NK-92 (cell line): ENCODE data around the gene SAMD4A.

Source experiments
- DNase-seq: peaks from one replicate; lab custom pipeline; 2025; ENCODE audit not compliant: unreplicated experiment; lab: John Stamatoyannopoulos, UW

Gene SAMD4A

DNA sequence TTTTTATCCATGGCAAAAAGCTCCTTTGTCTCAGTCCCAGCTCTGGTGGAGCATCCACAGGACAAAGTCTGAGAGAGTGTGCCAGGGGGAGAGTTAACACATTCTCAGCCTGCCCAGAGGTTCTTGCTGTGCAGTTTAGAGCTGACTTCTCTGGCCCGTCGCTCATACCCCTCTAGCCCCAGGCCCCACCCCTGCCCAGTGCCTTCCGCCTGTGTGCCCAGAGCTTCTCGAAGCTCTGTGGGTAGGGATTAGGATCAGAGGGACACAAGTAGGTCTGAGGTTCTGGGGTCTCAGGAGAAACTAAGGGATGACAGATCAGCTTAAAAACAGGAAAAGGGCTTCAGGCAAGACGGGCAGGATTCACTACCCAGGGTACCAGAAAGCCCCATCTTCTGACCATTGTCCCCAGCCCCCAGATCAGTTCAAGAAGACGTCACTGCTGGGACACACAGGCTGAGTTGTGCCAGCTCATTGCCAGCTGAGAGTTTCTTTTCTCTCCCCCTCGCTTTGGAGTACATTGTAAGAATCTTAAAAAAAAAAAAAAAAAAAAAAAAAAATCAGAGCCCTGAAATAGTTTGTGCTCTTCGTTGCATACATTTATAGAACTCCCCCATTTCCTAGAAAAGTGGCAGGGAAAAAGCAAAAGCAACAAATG lies 208.7 kb downstream of the SAMD4A start:
- DNase-seq, result no peak

DNA sequence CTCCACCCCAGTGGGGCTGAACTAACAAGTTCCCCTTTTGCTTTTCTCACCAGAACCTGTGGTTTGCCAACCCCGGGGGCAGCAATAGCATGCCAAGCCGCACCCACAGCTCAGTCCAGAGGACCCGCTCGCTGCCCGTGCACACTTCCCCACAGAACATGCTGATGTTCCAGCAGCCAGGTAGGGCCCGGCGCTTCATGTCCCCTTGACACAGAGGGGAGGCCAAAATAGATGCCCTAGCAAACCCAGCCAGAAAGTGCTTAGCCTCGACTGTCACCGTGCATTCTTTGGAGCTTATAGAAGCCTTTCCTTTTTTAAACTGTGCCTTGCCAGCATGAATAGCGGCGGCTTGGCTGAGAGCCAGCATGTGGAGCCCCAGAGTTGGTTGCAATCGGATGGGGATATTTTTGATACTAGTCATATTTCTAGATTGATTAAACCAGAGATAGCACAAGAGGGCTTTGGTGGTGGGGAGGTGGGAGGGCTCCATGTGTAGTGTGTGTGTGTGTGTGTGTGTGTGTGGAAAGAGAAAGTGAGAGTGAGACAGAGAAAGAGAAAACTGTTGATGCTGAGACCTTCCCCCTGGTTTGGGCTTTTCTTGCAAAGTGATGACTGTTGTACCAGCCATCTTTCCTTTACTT lies 209.6 kb downstream of the SAMD4A start:
- no peak for DNase-seq

GRCh38 chr14:54777395-54777794 lies 210.5 kb downstream of the SAMD4A start:
- no peak for DNase-seq

DNA sequence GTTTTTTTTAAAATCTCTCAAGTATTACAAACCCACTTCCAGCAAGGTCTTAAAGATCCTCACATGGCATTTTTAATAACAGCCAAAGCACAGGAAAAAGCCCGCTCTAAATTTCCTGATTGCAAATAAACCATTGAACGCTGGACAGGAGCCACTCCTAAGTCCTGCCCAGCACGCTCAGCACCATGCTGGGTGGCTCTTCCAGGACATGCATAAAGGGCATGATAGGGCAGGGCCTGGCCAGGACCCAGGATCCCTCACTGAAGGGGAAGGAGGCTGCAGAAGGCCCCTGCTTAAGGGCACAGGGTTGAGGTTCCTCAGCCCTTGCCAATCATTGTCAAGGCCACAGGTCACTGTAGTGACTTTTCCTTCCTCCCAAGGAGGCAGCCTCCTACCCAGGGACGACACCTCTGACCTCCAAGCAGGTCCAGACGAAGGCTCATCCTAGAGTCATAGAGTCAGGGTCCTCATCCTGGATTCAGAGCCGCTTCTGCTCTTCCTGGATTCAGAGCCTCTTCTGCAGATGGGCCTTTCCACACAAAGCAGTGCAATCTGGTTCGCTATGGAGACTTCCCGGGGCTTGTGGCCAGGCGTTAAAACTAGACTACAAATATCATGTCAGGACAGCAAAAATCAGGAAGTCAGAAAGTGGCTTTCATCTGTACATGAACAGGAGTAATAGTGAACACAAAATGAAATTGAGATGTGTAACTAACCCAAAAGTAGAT lies 211.9 kb downstream of the SAMD4A start:
- no peak for DNase-seq

- no peak for DNase-seq
Observed at GRCh38 chr14:54781080-54781479, 214.2 kb downstream of the SAMD4A start.

DNA sequence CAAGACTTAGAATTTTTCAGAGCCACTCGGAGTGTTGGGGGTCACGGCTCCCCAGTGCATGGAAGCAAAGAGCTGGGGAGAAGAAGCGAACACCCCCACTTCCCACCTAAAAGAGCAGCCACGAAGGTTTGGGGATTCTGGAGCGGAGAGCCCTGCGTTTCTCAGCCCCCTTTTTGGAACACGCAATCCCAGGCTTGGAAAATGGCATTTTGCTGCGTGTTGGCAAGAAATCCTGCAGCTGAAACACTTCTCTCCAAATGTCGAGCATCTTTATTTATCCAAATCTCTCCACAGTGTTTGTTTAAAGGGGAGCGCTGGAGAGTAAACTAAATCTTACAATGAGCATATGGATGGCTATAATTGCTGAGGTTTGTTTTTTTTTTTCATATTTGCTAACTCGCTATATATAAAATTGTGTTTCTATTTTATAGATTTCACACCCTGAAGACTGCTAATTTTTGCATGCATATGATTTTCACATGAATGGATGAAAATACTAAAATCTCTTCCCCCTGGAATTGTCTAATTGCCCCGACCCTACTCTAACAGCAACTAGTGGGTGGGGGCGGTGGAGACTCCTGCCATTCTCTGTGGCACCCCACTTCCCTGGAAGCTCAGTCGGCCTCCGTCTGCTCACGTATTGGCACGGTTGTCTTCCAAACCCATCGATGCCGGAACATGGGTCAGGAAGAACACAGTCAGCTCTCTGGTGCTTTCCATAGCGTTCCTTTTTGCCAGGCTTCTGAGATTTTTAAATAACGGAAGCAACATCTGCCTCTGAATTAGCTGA lies 215.2 kb downstream of the SAMD4A start:
- no peak for DNase-seq

GRCh38 chr14:54782751-54783659 lies 216.1 kb downstream of the SAMD4A start:
- no peak for DNase-seq

DNA sequence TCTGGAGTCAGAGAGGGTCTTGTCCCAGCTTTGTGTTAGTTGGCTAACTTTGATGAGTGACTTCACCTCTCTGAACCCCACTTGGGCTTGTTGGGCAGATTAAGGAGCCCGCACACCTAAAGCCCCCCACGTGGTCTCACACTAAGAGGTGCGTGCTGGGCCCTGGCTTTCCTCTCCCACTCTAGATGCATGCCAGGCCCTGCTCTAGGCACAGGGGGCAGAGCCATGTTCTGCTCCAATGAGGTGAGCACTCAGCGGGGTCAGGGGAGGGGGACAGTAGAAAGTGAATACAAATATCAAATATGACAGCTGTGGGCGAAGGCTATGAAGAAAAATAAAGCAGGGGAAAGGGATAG lies 216.7 kb downstream of the SAMD4A start:
- DNase-seq, result no peak

DNA sequence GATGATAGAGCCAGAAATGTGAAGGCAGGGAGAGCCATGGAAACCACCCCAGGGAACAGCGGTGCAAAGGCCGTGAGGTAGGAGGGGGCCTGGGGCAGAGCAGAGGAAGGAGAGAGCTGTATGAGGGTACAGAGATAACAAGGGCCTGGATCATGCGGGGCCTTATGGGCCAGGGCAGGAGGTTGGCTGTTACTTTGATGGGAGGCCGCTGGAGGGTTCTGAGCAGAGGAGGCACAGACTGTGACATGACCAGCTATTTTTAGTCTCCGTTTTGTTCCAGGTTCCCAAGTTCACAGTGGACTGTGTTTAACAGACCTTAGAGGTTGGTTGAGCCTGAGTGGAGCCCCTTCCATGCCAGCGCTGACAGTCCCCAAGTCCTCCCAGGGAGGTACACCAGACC lies 217.1 kb downstream of the SAMD4A start:
- no peak for DNase-seq

DNA sequence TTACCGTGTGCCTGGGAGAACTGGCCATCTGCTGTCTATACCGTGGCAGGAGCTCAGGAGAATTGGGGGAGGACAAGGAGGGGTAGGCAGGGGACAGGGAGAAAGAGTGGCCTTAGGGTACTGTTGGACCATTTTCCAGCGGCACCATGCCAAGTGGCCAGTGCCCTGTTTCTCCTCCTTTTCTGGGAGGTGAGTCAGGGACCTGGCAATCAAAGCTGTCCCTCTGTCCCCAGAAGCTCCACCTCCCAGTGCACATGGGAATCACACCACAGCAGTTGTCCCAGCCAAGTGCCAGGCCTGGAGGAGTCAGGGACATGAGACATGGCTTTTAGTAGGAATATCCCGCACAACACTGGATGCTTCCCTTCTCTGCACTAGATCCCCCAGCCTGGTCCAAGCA lies 217.7 kb downstream of the SAMD4A start:
- no peak for DNase-seq

GRCh38 chr14:54785136-54785777 lies 218.3 kb downstream of the SAMD4A start:
- DNase-seq, result no peak

- no peak for DNase-seq
Observed at GRCh38 chr14:54785778-54786770, 219.1 kb downstream of the SAMD4A start.

GRCh38 chr14:54786838-54787237 lies 219.9 kb downstream of the SAMD4A start:
- DNase-seq, result no peak

- DNase-seq, result no peak
Observed at GRCh38 chr14:54787261-54787660, 220.3 kb downstream of the SAMD4A start.

GRCh38 chr14:54788701-54789100 lies 221.8 kb downstream of the SAMD4A start:
- DNase-seq, result no peak

- DNase-seq, result no peak
Observed at GRCh38 chr14:54789166-54789565, 222.2 kb downstream of the SAMD4A start.

DNA sequence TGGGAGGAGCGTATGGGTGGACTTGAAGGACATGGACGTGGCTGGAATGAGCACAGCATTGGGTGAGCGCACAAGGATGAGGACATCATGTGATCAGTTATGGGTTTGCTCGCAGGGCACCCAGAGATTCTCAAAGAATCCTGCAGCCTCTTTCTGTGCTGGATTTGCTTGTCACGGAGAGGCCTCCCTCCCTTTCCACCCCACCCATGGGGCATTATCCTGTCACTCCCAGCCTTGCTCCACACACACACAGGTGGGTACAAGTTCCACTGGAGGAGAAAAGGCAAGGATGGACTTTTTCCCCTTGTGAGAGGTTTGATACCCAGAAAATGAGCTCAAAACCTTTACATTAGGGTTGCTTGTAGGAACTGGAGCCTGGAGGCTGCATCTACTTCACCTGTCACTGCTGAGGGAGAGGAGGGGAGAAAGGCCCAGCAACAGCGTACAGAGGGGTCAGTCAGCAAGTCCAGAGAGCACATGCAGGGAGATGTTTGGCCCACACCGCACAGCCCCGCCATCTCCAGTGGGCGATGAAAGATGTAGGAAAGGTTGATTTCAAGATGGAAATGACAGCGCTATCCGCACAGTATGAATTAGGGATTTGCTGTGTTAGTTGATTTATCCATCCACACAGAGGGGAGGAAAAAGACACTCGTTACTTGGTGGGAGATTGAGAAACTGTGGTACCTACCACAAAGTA lies 223.0 kb downstream of the SAMD4A start:
- no peak for DNase-seq

DNA sequence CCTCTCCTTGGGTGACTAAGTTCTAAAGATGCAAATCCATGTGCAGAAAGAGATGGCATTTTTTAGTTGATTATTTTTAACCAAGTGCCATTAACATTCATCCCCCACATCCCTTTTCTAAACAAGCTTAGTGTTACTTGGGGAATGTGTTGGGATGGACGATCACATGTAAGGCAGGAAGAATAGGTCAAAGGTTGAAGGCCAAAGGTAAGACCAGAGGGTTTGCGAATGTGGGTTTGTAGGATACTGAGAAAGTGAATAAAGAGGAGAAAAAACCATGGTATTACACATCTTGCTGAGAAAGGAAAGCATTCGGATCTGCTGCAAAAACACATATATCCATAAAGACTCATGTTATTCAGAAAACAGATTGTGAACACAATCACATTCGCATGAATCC lies 224.1 kb downstream of the SAMD4A start:
- no peak for DNase-seq
